Ectodermal cell (in vitro differentiated cells): ENCODE data around the gene PBRM1.
A peak's percentile ranks its signal among the peaks of the same experiment; 100 is the strongest.
"Not testable (repeated sequence)": the region's sequence is repeated elsewhere in the genome, so short reads cannot be mapped to it uniquely, and the experiment has no call there.

Experiments
- H3K27ac ChIP-seq: 2 replicates; pipeline ENCODE4 v1.7.0; 2013; ENCODE audit warnings: mild to moderate bottlenecking, low read depth, low read length; ENCODE audit not compliant: insufficient read depth, poor library complexity, severe bottlenecking
- H3K27me3 ChIP-seq: 2 replicates; pipeline ENCODE4 v1.7.0; 2013; ENCODE audit warnings: mild to moderate bottlenecking, low read length; ENCODE audit not compliant: insufficient read depth, control insufficient read depth, poor library complexity, severe bottlenecking
- H3K36me3 ChIP-seq: one replicate; pipeline ENCODE4 v1.7.0; 2013; ENCODE audit warnings: low read length; ENCODE audit not compliant: control insufficient read depth, insufficient read depth
- H3K4me1 ChIP-seq: one replicate; pipeline ENCODE4 v1.7.0; 2013; ENCODE audit warnings: low read length; ENCODE audit not compliant: control insufficient read depth, insufficient read depth
- H3K4me3 ChIP-seq: 2 replicates; pipeline ENCODE4 v1.7.0; 2013; ENCODE audit warnings: low read depth, low read length, control low read depth; ENCODE audit not compliant: insufficient read depth
- H3K9me3 ChIP-seq: 2 replicates; pipeline ENCODE4 v1.7.0; 2013; ENCODE audit warnings: mild to moderate bottlenecking, low read length, moderate library complexity; ENCODE audit not compliant: control insufficient read depth
- WGBS, 2 experiments: methylation state at CpG; one replicate each; pipeline ENCODE4 v1.1.7; 2013; ENCODE audit warnings: missing lambda C conversion rate in 2 of 2; 5-methylcytosine and 5-hydroxymethylcytosine counted together

The PBRM1 gene

GRCh38 chr3:52688266-52688665, 2.6 kb upstream of the PBRM1 start:
- Histone ChIP-seq H3K27me3 (no peaks in the 10 kb centered on the region), H3K9me3 (no peaks in the 10 kb centered on the region), H3K4me3 (no peak overlapping the region), H3K36me3 (peaks cover 54% of the 10 kb centered on the region), H3K4me1 (peaks cover 8% of the 10 kb centered on the region), H3K27ac (no peak overlapping the region)
- WGBS, 2 experiments = 95 to 96% methylated on average over 6 of the region's 6 CpGs

- Histone ChIP-seq H3K27ac (peak overlapping the region; percentile 97), H3K27me3 (no peaks in the 10 kb centered on the region), H3K36me3 (peaks cover 28% of the 10 kb centered on the region), H3K4me3 (peak overlapping the region; percentile 84), H3K9me3 (no peaks in the 10 kb centered on the region), H3K4me1 (peaks cover 8% of the 10 kb centered on the region)
- 0% methylated on average over 41 of the region's 41 CpGs for WGBS, 2 experiments
These were observed 416 bp downstream of the PBRM1 start for GRCh38 chr3:52685285-52685708.

- H3K36me3 ChIP-seq = peaks cover 17% of the 10 kb centered on the region
- H3K4me1 ChIP-seq = peaks cover 8% of the 10 kb centered on the region
- no peaks in the 10 kb centered on the region for H3K9me3 ChIP-seq
- no peak overlapping the region for H3K27ac ChIP-seq
- H3K27me3 ChIP-seq = no peaks in the 10 kb centered on the region
- no peak overlapping the region for H3K4me3 ChIP-seq
- 89% methylated on average over 5 of the region's 5 CpGs; no CpG with 5 or more reads in 1 of the 2 experiments for WGBS, 2 experiments
These were observed 1.5 kb downstream of the PBRM1 start for GRCh38 chr3:52684184-52684583.

- WGBS, 2 experiments = 84 to 86% methylated on average over 6 of the region's 6 CpGs
- H3K36me3 ChIP-seq = peaks cover 15% of the 10 kb centered on the region
- no peaks in the 10 kb centered on the region for H3K27me3 ChIP-seq
- no peak overlapping the region for H3K27ac ChIP-seq
- no peak overlapping the region for H3K4me3 ChIP-seq
- peaks cover 8% of the 10 kb centered on the region for H3K4me1 ChIP-seq
- H3K9me3 ChIP-seq = no peaks in the 10 kb centered on the region
These were observed 2.1 kb downstream of the PBRM1 start for GRCh38 chr3:52683611-52684010.

GRCh38 chr3:52682016-52682415, 3.7 kb downstream of the PBRM1 start:
- H3K9me3 ChIP-seq = no peaks in the 10 kb centered on the region
- H3K36me3 ChIP-seq = peaks cover 7% of the 10 kb centered on the region
- no peak overlapping the region for H3K27ac ChIP-seq
- H3K27me3 ChIP-seq = no peaks in the 10 kb centered on the region
- H3K4me1 ChIP-seq = peaks cover 4% of the 10 kb centered on the region
- no peak overlapping the region for H3K4me3 ChIP-seq

- Histone ChIP-seq H3K4me1 (no peaks in the 10 kb centered on the region), H3K36me3 (peaks cover 11% of the 10 kb centered on the region), H3K27ac (no peak overlapping the region), H3K27me3 (no peaks in the 10 kb centered on the region), H3K4me3 (no peak overlapping the region), H3K9me3 (no peaks in the 10 kb centered on the region)
- 85 to 87% methylated on average over 3 of the region's 3 CpGs for WGBS, 2 experiments
These were observed 4.1 kb downstream of the PBRM1 start for GRCh38 chr3:52681596-52681995.

- H3K4me3 ChIP-seq = no peak overlapping the region
- H3K36me3 ChIP-seq = peaks cover 18% of the 10 kb centered on the region
- no peaks in the 10 kb centered on the region for H3K27me3 ChIP-seq
- H3K4me1 ChIP-seq = no peaks in the 10 kb centered on the region
- 83 to 100% methylated on average over 1 of the region's 1 CpG for WGBS, 2 experiments
- H3K9me3 ChIP-seq = no peaks in the 10 kb centered on the region
- no peak overlapping the region for H3K27ac ChIP-seq
These were observed 5.9 kb downstream of the PBRM1 start for GRCh38 chr3:52679811-52680210.

GRCh38 chr3:52679199-52679538, 6.5 kb downstream of the PBRM1 start:
- no peaks in the 10 kb centered on the region for H3K9me3 ChIP-seq
- H3K36me3 ChIP-seq = peaks cover 18% of the 10 kb centered on the region
- 91 to 96% methylated on average over 3 of the region's 3 CpGs for WGBS, 2 experiments
- no peak overlapping the region for H3K27ac ChIP-seq
- H3K4me3 ChIP-seq = no peak overlapping the region
- no peaks in the 10 kb centered on the region for H3K27me3 ChIP-seq
- H3K4me1 ChIP-seq = no peaks in the 10 kb centered on the region

GRCh38 chr3:52678265-52679198, 7.2 kb downstream of the PBRM1 start:
- H3K4me1 ChIP-seq = no peaks in the 10 kb centered on the region
- peaks cover 18% of the 10 kb centered on the region for H3K36me3 ChIP-seq
- 96 to 97% methylated on average over 6 of the region's 6 CpGs for WGBS, 2 experiments
- H3K27ac ChIP-seq = no peak overlapping the region
- no peak overlapping the region for H3K4me3 ChIP-seq
- no peaks in the 10 kb centered on the region for H3K9me3 ChIP-seq
- no peaks in the 10 kb centered on the region for H3K27me3 ChIP-seq

GRCh38 chr3:52676201-52676600, 9.5 kb downstream of the PBRM1 start:
- H3K4me1 ChIP-seq, H3K9me3 ChIP-seq, H3K4me3 ChIP-seq, H3K27ac ChIP-seq, H3K27me3 ChIP-seq: not testable (repeated sequence)
- 92 to 94% methylated on average over 3 of the region's 3 CpGs for WGBS, 2 experiments
- H3K36me3 ChIP-seq = peaks cover 23% of the 10 kb centered on the region
